ENCODE measurements around the gene MRPL19.

MRPL19 gene

DNA sequence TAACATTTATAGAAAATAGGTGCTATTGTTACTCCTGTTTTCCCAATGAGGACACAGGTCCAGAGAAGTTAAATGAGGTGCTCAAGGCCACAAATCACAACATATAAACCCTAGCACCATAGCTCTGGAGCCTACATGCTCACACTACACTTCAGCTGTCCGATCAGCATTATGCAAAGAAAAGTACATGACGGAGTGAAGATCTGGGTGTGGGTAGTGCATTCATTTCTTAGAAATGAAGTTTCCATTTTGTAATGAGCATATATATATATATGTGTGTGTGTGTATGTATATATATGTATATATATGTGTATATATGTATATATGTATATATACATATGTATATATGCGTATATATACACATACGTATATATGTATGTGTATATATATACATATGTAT, 30.2 kb upstream of the MRPL19 start:
- DNase-seq (ENCODE audit: low spot score), result no peak

DNA sequence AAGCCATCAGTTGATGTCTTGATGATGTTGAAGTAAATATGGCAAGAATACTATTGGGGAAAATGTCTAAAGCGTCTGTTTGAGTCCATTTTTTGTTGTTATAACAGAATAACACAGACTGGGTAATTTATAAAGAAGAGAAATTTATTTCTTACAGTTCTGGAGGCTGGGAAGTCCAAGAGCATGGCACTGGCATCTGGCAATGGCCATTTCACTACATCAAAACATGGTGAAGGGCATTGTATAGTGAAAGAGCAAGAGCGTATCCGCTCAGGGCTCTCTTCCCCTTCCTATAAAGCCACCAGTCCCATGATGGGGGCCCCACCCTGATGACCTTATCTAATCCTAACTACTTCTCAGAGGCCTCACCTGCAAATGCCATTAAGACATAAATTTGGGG, 29.6 kb upstream of the MRPL19 start:
- DNase-seq (ENCODE audit: low spot score), result no peak

GRCh38 chr2:75619956-75620740, 26.4 kb upstream of the MRPL19 start:
- no peak for DNase-seq (ENCODE audit: low spot score)

GRCh38 chr2:75621228-75621627, 25.4 kb upstream of the MRPL19 start:
- DNase-seq (ENCODE audit: low spot score), result no peak

DNA sequence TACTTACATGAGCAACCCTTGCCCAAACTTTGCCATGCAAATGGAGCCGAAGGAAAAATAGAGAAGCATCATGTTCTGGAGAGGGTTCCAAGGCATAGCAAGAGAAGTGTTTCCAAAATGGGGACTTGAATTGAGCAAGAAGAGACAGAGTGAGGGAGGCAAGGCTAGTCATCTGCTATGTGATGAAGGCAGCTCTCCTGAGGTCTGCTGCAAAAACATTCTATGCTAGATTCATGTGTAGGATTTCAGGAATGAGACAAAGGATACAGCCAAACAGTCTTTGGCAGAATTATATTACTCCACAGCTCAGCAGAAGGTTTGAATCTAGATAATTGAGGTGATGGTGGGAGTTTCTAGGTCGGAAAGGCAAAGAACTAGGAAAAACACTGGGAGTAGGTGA, 24.1 kb upstream of the MRPL19 start:
- DNase-seq (ENCODE audit: low spot score), result no peak

GRCh38 chr2:75622929-75623328, 23.7 kb upstream of the MRPL19 start:
- DNase-seq (ENCODE audit: low spot score), result no peak

- DNase-seq (ENCODE audit: low spot score), result peak; percentile 46
These were observed 18.6 kb upstream of the MRPL19 start for GRCh38 chr2:75627902-75628504.

DNA sequence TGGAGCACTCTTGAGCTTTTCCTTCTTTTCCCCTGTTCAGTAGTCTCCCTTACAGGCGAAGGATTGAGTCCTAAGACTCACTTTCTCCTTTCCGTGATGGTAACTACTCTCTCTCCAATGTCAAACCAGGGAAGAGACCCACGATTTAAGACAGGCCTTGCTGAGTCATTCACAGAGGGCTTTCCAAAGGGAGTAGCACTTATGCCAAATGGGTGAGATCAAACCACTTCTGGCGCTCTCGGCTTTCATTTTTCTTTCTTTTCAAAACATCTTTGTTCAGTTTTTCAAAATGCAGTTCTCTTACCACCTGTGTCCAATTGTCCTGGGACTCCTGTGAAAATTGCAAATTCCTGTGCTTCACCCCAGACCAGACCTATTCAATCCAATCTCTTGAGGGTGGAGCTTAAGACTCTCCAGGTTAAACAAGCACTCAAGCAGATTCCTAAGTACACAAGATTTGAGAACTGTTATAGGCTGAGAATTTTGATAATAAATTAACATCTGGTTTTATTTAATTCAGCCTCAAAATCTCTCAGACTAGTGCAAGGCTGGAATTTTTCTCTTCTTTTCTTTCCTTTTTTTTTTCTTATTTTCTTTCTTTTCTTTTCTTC, 14.4 kb upstream of the MRPL19 start:
- no peak for DNase-seq (ENCODE audit: low spot score)

GRCh38 chr2:75632813-75633212, 13.8 kb upstream of the MRPL19 start:
- DNase-seq (ENCODE audit: low spot score), result no peak

GRCh38 chr2:75633620-75634019, 13.0 kb upstream of the MRPL19 start:
- no peak for DNase-seq (ENCODE audit: low spot score)

DNA sequence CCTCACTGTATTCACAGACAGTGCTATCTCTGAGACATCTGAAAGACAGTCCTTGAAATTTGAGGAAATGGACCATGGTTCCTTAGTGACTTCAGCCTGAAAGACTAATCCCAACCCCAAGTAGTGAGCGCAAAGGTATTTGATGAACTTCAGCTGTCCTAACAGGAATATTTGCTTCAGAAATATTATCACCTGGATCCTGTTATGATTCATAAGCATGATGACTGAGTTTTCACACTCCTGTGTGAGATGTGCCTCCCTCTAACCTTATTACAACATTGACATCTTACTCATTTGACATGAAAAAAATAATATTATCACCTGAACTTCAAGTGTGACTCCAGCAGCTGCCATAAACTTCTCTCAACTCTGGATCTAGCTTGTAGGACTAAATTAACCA, 11.6 kb upstream of the MRPL19 start:
- no peak for DNase-seq (ENCODE audit: low spot score)

GRCh38 chr2:75637568-75637967, 9.0 kb upstream of the MRPL19 start:
- DNase-seq (ENCODE audit: low spot score), result no peak

- DNase-seq (ENCODE audit: low spot score), result peak; percentile 42
These were observed 5.9 kb upstream of the MRPL19 start for GRCh38 chr2:75640621-75641121.

DNA sequence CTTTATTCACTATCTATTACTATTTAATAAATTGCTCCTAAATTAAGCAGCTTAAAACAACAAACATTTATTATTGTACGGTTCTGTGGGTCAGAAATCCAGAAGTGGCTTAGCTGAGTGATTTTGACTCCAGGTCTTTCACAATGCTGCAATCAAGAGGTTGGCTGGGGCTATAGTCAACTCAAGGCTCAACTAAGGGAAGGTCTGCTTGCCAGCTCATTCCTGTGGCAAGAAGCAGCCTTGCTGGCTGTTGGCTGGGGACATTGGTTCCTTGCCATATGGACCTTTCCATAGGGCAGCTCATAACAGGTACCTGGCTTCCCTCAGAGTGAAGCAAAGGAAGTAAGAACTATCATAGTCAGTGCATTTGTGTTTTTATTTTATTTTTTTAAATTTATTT, 5.0 kb upstream of the MRPL19 start:
- DNase-seq (ENCODE audit: low spot score), result no peak

DNA sequence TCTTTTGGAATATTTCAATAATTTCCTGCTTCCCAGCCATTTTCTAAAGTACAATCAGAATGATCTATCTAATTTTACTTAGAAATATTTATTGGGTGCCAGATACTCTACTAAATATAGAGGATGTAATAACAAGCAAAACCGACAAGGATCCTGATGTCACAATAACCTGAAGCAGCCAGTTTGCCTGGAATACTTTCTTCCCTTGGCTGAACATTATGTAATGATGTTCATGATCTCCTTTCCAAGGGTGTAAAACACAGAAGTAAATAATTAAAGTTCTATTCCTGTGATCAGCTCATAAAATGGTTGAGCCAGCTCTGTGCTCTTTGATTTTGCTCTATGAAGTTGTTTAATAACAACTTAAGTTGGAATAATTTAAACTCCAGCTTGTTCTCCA, 2.6 kb upstream of the MRPL19 start:
- DNase-seq (ENCODE audit: low spot score), result no peak

DNA sequence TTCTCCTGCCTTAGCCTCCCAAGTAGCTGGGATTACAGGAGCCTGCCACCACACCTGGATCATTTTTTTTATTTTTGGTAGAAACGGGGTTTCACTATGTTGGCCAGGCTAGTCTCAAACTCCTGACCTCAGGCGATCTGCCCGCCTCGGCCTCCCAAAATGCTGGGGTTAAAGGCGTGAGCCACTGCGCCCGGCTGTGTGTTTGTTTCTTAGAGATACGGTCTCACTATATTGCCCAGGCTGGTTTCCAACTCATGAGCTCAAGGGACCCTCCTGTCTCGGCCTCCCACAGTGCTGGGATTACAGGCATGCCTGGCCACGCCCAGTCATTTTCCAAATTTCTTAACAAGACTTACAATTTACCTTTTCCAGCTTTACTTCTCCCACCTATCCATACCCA, 940 bp upstream of the MRPL19 start:
- DNase-seq (ENCODE audit: low spot score), result no peak

- DNase-seq (ENCODE audit: low spot score), result no peak
These were observed 447 bp upstream of the MRPL19 start for GRCh38 chr2:75646090-75646582.

GRCh38 chr2:75647771-75648170, 1.2 kb downstream of the MRPL19 start:
- DNase-seq (ENCODE audit: low spot score), result no peak

DNA sequence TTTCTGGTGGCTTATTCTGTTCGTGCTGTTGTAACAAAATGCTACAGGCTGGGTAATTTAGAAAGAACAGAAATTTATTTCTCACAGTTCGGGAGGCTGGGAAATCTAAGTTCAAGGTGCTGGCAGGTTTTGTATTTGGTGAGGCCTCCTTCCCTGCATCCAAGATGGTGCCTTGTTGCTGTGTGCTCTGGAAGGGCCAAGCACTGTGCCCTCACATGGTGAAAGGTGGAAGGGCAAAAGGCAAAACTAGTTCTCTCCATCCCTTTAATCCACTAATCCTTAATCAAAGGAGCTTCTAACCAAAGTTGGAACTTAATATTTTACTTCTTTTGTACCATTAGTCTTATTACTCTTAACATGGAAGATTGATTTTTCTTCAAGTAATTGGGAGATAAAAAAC, 7.4 kb downstream of the MRPL19 start:
- DNase-seq (ENCODE audit: low spot score), result no peak

DNA sequence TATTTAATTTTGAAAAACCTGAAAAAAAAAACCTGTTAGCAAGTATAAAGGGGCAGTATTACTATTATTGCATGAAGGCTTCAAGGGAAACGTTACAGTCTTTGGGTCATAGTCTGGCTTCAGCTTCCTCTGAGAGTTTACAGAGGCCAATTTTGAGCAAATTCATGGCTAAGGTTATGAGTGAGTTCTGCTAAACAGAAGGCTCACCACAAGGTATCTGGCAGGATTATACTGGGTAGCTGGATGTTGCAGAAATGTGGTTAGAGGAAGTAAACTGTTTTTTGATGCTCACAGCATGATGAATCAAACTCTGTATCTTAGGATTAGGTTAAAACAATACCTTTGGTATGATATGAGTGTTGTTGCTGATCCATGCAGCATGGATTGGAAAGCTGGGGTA, 9.3 kb downstream of the MRPL19 start:
- no peak for DNase-seq (ENCODE audit: low spot score)

GRCh38 chr2:75656563-75656962, 10.0 kb downstream of the MRPL19 start:
- DNase-seq (ENCODE audit: low spot score), result no peak

GRCh38 chr2:75657798-75658197, 11.2 kb downstream of the MRPL19 start:
- DNase-seq (ENCODE audit: low spot score), result no peak

GRCh38 chr2:75666911-75667310, 20.3 kb downstream of the MRPL19 start:
- DNase-seq (ENCODE audit: low spot score), result no peak

All from CD4-positive, alpha-beta T cell treated with Interleukin-6 at 100 ng/mL for 8 hours (primary cell).